RWPE1 (cell line): ENCODE measurements around the gene RPL10.
A peak's percentile ranks its signal among the peaks of the same experiment; 100 is the strongest.

ENCODE experiments used
- CTCF ChIA-PET: fragments of 350-600 bp; sonication (Branson Sonifier 250); formaldehyde crosslinking; extraction: SDS; loops from one replicate; lab custom pipeline; 2021; lab: Yijun Ruan, JAX
- POLR2A ChIA-PET: fragments of 400-600 bp; formaldehyde crosslinking; extraction: SDS; loops from one replicate; lab custom pipeline; 2020; ENCODE audit warnings: antibody characterized with exemption; ENCODE audit not compliant: low non-redundant PET; lab: Yijun Ruan, JAX
- DNase-seq: peaks from one replicate; pipeline ENCODE4 v3.0.0; 2012; ENCODE audit warnings: low spot score
- H3K27ac ChIP-seq: fragments of 450-650 bp; 2 replicates; pipeline ENCODE4 v1.5.1; 2017
- CTCF ChIP-seq: fragments of 450-650 bp; conservative IDR thresholded peaks from 2 replicates; pipeline ENCODE4 v1.5.1; 2017; ENCODE audit warnings: low read depth, mild to moderate bottlenecking

RPL10 gene

GRCh38 chrX:154397888-154398667 lies at the start of gene RPL10:
Gene RPL10 (plus strand): TSS chrX:154398377. CDS start chrX:154398520, 143 bp downstream.
- DNase-seq, result peak; percentile 96
- CTCF ChIA-PET, result no interaction called here
- peak within 1 kb of the TSS; percentile 95 for H3K27ac ChIP-seq
- TF ChIP-seq CTCF, result no peak
- POLR2A ChIA-PET, result interaction anchor here (1.1 kb wide), 1 partner anchor 33 kb away, joined by 4 read pairs; no protein-coding TSS in a partner anchor

GRCh38 chrX:154348646-154349358 lies 49.4 kb upstream of the RPL10 start:
- ChIA-PET CTCF (no interaction called here), POLR2A (no interaction called here)
- TF ChIP-seq CTCF, result no peak
- peak overlapping the region; percentile 97 for H3K27ac ChIP-seq
- DNase-seq, result no peak

GRCh38 chrX:154349359-154349935 lies 48.7 kb upstream of the RPL10 start:
- no peak for TF ChIP-seq CTCF
- peak overlapping the region; percentile 97 for H3K27ac ChIP-seq
- DNase-seq, result no peak
- ChIA-PET POLR2A (no interaction called here), CTCF (interaction anchor here (0.7 kb wide), 1 partner anchor 268 kb away, joined by 3 read pairs; no protein-coding TSS in a partner anchor)

GRCh38 chrX:154349979-154350378 lies 48.2 kb upstream of the RPL10 start:
- DNase-seq, result no peak
- ChIA-PET POLR2A (no interaction called here), CTCF (interaction anchor here (0.7 kb wide), 1 partner anchor 269 kb away, joined by 3 read pairs; no protein-coding TSS in a partner anchor)
- peak overlapping the region; percentile 97 for H3K27ac ChIP-seq
- no peak for TF ChIP-seq CTCF

GRCh38 chrX:154350429-154351182 lies 47.6 kb upstream of the RPL10 start:
- peak overlapping the region; percentile 97 for H3K27ac ChIP-seq
- ChIA-PET CTCF (no interaction called here), POLR2A (no interaction called here)
- no peak for TF ChIP-seq CTCF
- DNase-seq, result no peak
